Neural cell (in vitro differentiated cells): ENCODE data around the gene MYLK.

Experiments used
- EP300 ChIP-seq: fragments of 450-650 bp; conservative IDR thresholded peaks from 2 replicates; pipeline ENCODE4 v1.6.1; 2014; ENCODE audit warnings: antibody characterized with exemption, mild to moderate bottlenecking, moderate library complexity; ENCODE audit not compliant: poor library complexity, severe bottlenecking
- EZH2 ChIP-seq: fragments of 200-600, 300-800 bp; shearing (Covaris generic), sonication (generic); IDR thresholded peaks from 2 replicates; pipeline ENCODE4 v1.6.1; 2014; ENCODE audit warnings: antibody characterized with exemption, low read length, borderline replicate concordance, mild to moderate bottlenecking; ENCODE audit not compliant: insufficient read depth, poor library complexity, severe bottlenecking
- POLR2AphosphoS5 ChIP-seq: IDR thresholded peaks from 2 replicates; pipeline ENCODE4 v1.6.1; 2012
- SMC3 ChIP-seq: fragments of 450-650 bp; conservative IDR thresholded peaks from 2 replicates; pipeline ENCODE4 v1.6.1; 2014; ENCODE audit warnings: antibody characterized with exemption, mild to moderate bottlenecking, moderate library complexity; ENCODE audit not compliant: poor library complexity
- TAF1 ChIP-seq: IDR thresholded peaks from 2 replicates; pipeline ENCODE4 v1.6.1; 2012; ENCODE audit warnings: low read depth
- TF ChIP-seq, protein P1 (sequence below): IDR thresholded peaks from 2 replicates; pipeline ENCODE4 v1.6.1; 2012; ENCODE audit warnings: borderline replicate concordance
- TF ChIP-seq, protein P2 (sequence below): fragments of 450-650 bp; IDR thresholded peaks from 2 replicates; pipeline ENCODE4 v1.5.1; 2014; ENCODE audit warnings: antibody characterized with exemption, mild to moderate bottlenecking, moderate library complexity; ENCODE audit not compliant: poor library complexity, severe bottlenecking

DNA sequence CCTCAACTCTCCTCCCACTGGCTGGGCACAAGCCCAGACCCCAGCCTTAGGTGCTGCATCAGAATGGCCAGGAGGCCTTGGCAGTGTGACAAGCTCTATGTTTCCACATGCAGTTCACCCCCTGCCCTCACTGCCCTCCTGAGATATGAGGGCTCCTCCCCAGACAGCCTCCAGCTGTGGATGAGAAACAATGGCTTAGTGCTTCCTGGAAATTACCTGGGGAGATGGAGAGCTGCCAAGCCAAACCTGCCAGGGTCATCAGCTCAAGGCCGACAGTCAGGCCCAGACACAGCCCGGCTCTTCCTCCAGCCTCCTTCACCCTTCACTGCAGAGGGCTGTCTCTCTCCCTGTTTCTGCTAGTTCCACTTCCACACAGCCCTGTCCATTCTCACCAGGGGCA is 76.3 kb downstream of the MYLK start:
- TF ChIP-seq, protein P1, sequence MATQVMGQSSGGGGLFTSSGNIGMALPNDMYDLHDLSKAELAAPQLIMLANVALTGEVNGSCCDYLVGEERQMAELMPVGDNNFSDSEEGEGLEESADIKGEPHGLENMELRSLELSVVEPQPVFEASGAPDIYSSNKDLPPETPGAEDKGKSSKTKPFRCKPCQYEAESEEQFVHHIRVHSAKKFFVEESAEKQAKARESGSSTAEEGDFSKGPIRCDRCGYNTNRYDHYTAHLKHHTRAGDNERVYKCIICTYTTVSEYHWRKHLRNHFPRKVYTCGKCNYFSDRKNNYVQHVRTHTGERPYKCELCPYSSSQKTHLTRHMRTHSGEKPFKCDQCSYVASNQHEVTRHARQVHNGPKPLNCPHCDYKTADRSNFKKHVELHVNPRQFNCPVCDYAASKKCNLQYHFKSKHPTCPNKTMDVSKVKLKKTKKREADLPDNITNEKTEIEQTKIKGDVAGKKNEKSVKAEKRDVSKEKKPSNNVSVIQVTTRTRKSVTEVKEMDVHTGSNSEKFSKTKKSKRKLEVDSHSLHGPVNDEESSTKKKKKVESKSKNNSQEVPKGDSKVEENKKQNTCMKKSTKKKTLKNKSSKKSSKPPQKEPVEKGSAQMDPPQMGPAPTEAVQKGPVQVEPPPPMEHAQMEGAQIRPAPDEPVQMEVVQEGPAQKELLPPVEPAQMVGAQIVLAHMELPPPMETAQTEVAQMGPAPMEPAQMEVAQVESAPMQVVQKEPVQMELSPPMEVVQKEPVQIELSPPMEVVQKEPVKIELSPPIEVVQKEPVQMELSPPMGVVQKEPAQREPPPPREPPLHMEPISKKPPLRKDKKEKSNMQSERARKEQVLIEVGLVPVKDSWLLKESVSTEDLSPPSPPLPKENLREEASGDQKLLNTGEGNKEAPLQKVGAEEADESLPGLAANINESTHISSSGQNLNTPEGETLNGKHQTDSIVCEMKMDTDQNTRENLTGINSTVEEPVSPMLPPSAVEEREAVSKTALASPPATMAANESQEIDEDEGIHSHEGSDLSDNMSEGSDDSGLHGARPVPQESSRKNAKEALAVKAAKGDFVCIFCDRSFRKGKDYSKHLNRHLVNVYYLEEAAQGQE: no peak
- TF ChIP-seq, protein P2, sequence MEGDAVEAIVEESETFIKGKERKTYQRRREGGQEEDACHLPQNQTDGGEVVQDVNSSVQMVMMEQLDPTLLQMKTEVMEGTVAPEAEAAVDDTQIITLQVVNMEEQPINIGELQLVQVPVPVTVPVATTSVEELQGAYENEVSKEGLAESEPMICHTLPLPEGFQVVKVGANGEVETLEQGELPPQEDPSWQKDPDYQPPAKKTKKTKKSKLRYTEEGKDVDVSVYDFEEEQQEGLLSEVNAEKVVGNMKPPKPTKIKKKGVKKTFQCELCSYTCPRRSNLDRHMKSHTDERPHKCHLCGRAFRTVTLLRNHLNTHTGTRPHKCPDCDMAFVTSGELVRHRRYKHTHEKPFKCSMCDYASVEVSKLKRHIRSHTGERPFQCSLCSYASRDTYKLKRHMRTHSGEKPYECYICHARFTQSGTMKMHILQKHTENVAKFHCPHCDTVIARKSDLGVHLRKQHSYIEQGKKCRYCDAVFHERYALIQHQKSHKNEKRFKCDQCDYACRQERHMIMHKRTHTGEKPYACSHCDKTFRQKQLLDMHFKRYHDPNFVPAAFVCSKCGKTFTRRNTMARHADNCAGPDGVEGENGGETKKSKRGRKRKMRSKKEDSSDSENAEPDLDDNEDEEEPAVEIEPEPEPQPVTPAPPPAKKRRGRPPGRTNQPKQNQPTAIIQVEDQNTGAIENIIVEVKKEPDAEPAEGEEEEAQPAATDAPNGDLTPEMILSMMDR: no peak
- TF ChIP-seq POLR2AphosphoS5 (no peak), EP300 (no peak), EZH2 (no peak), TAF1 (no peak), SMC3 (no peak)
